HepG2 (cell line): Measurements from ENCODE around the gene UNC13D. TPM values are rescaled to one million over a fixed set of nuclear protein-coding genes. Genes with fewer than 3 reads are reported as not detected.

ENCODE experiments used
- ATAC-seq: fragments of 200-7000 bp; cut with Tn5 transposase; 3 replicates; pipeline ENCODE4 v1.9.1; 2020; ENCODE audit warnings: mild to moderate bottlenecking, moderate library complexity
- BruUV-seq: library from RNA; stranded (reverse); fragments of 400-500 nt; replicated peaks from 2 replicates; lab custom pipeline; 2021; lab: Mats Ljungman, UMichigan
- CTCF ChIA-PET: fragments of 300-600 bp; formaldehyde crosslinking; extraction: SDS; loops from one replicate; lab custom pipeline; 2021; ENCODE audit warnings: low total read pairs, inconsistent platforms, low intra/inter-chr PET ratio; lab: Yijun Ruan, JAX
- POLR2A ChIA-PET: fragments of 350-600 bp; sonication (Branson Sonifier 250); formaldehyde crosslinking; loops from one replicate; lab custom pipeline; 2020; ENCODE audit warnings: antibody characterized with exemption, inconsistent platforms; lab: Yijun Ruan, JAX
- DNase-seq: peaks from one replicate; pipeline ENCODE4 v3.0.0-alpha.2; 2015; ENCODE audit warnings: low spot score
- FAIRE-seq: peaks from 3 replicates; lab custom pipeline; 2011; peaks lifted over from hg19 to GRCh38; lab: Jason Lieb, UNC
- H2AFZ ChIP-seq: one replicate; pipeline ENCODE4 v1.6.1; 2011; ENCODE audit warnings: low read length, inconsistent platforms
- H3K27ac ChIP-seq: fragments of 300-600 bp; 3 replicates; pipeline ENCODE4 v1.8.0; 2011; ENCODE audit warnings: mixed run types, mild to moderate bottlenecking, mixed read lengths, low read length, inconsistent platforms; ENCODE audit not compliant: insufficient read depth; ENCODE audit errors: extremely low read length
- H3K27me3 ChIP-seq, 2 experiments: fragments of 200-600 bp in 1 of 2; 2 replicates in 1 of 2; 3 replicates in 1 of 2; pipeline versions ENCODE4 v1.6.0 to v1.8.0; 2011; ENCODE audit warnings: low read length in 2 of 2, mild to moderate bottlenecking in 2 of 2, moderate library complexity in 2 of 2, inconsistent platforms in 1 of 2; ENCODE audit not compliant: insufficient read depth in 2 of 2, control insufficient read depth in 1 of 2
- H3K36me3 ChIP-seq, 2 experiments: fragments of 200-600 bp in 1 of 2; replicated peaks in 1 of 2; 2 replicates in 1 of 2; 3 replicates in 1 of 2; pipeline versions ENCODE4 v1.5.1 to v1.8.0; 2011; ENCODE audit warnings: low read length in 2 of 2, inconsistent platforms in 1 of 2; ENCODE audit not compliant: insufficient read depth in 2 of 2, control insufficient read depth in 1 of 2
- H3K4me1 ChIP-seq: 2 replicates; pipeline ENCODE4 v1.5.1; 2012; ENCODE audit warnings: low read length, inconsistent platforms; ENCODE audit not compliant: insufficient read depth
- H3K4me2 ChIP-seq: 2 replicates; pipeline ENCODE4 v1.6.0; 2011; ENCODE audit warnings: low read depth, low read length, inconsistent platforms
- H3K4me3 ChIP-seq, 3 experiments: fragments of 200-600 bp in 1 of 3; sonication (generic), shearing (Covaris generic) in 1 of 3; replicated peaks in 1 of 3; 2 replicates each; pipeline ENCODE4 v1.5.1; 2011 to 2016; ENCODE audit warnings: low read length in 3 of 3, inconsistent platforms in 2 of 3, low read depth in 2 of 3, mild to moderate bottlenecking in 2 of 3, control low read depth in 1 of 3, mixed read lengths in 1 of 3; ENCODE audit not compliant: insufficient read depth in 1 of 3
- H3K79me2 ChIP-seq: one replicate; pipeline ENCODE4 v1.6.1; 2011; ENCODE audit warnings: low read length, inconsistent platforms; ENCODE audit not compliant: insufficient read depth
- H3K9ac ChIP-seq: 2 replicates; pipeline ENCODE4 v1.6.0; 2011; ENCODE audit warnings: mild to moderate bottlenecking, low read depth, low read length, inconsistent platforms; ENCODE audit not compliant: insufficient read depth
- H3K9me3 ChIP-seq: 2 replicates; pipeline ENCODE4 v1.5.1; 2012; ENCODE audit warnings: mild to moderate bottlenecking, low read length
- H4K20me1 ChIP-seq: 2 replicates; pipeline ENCODE4 v1.6.0; 2011; ENCODE audit warnings: inconsistent platforms, mild to moderate bottlenecking, low read length, moderate library complexity; ENCODE audit not compliant: insufficient read depth
- AHDC1 ChIP-seq: sonication (generic); formaldehyde crosslinking; IDR thresholded peaks from 2 replicates; pipeline ENCODE4 v1.5.1; 2020; ENCODE audit warnings: mild to moderate bottlenecking, missing genetic modification reagents, borderline replicate concordance
- GPN1 ChIP-seq: sonication (generic); formaldehyde crosslinking; IDR thresholded peaks from 2 replicates; pipeline ENCODE4 v1.5.1; 2020; ENCODE audit warnings: missing genetic modification reagents, borderline replicate concordance
- KDM5A ChIP-seq: fragments of 200-600 bp; sonication (generic); IDR thresholded peaks from 2 replicates; pipeline ENCODE4 v1.7.0; 2018; ENCODE audit warnings: antibody characterized with exemption, mild to moderate bottlenecking, low read length, borderline replicate concordance
- MED8 ChIP-seq: sonication (generic); formaldehyde crosslinking; IDR thresholded peaks from 2 replicates; pipeline ENCODE4 v1.8.1; 2023; ENCODE audit warnings: mild to moderate bottlenecking, missing genetic modification reagents; ENCODE audit not compliant: insufficient replicate concordance
- RARG ChIP-seq: sonication (generic); formaldehyde crosslinking; IDR thresholded peaks from 2 replicates; pipeline ENCODE4 v1.4.0; 2020; ENCODE audit warnings: low read depth, mild to moderate bottlenecking, missing genetic modification reagents
- RORA ChIP-seq: sonication (generic); formaldehyde crosslinking; IDR thresholded peaks from 2 replicates; pipeline ENCODE4 v1.5.0; 2020; ENCODE audit warnings: mild to moderate bottlenecking, missing genetic modification reagents, moderate library complexity
- TOPORS ChIP-seq: sonication (generic); formaldehyde crosslinking; IDR thresholded peaks from 2 replicates; pipeline ENCODE4 v1.8.0; 2023; ENCODE audit warnings: mild to moderate bottlenecking, missing genetic modification reagents
- TRIM22 ChIP-seq: fragments of 450-650 bp; IDR thresholded peaks from 2 replicates; pipeline ENCODE4 v1.6.1; 2017
- TRIM24 ChIP-seq: sonication (generic); formaldehyde crosslinking; IDR thresholded peaks from 2 replicates; pipeline ENCODE4 v1.8.0; 2022; ENCODE audit warnings: mild to moderate bottlenecking, missing genetic modification reagents
- ZBTB20 ChIP-seq: sonication (generic); formaldehyde crosslinking; IDR thresholded peaks from 2 replicates; pipeline ENCODE4 v1.8.1; 2023; ENCODE audit warnings: missing genetic modification reagents, low read depth, mild to moderate bottlenecking, borderline replicate concordance
- ZBTB38 ChIP-seq: sonication (generic); formaldehyde crosslinking; IDR thresholded peaks from 2 replicates; pipeline ENCODE4 v1.5.1; 2020; ENCODE audit warnings: mild to moderate bottlenecking, missing genetic modification reagents
- ZNF326 ChIP-seq: sonication (generic); formaldehyde crosslinking; IDR thresholded peaks from 2 replicates; pipeline ENCODE4 v1.4.0; 2020; ENCODE audit warnings: missing genetic modification reagents, borderline replicate concordance
- ZNF460 ChIP-seq: sonication (generic); formaldehyde crosslinking; IDR thresholded peaks from 2 replicates; pipeline ENCODE4 v1.5.1; 2020; ENCODE audit warnings: missing genetic modification reagents, mild to moderate bottlenecking, borderline replicate concordance
- ZNF543 ChIP-seq: sonication (generic); formaldehyde crosslinking; IDR thresholded peaks from 2 replicates; pipeline ENCODE4 v1.4.0; 2020; ENCODE audit warnings: mild to moderate bottlenecking, missing genetic modification reagents
- ZNF713 ChIP-seq: sonication (generic); formaldehyde crosslinking; IDR thresholded peaks from 2 replicates; pipeline ENCODE4 v1.4.0; 2020; ENCODE audit warnings: mild to moderate bottlenecking, missing genetic modification reagents
- ZNF780A ChIP-seq: sonication (generic); formaldehyde crosslinking; IDR thresholded peaks from 2 replicates; pipeline ENCODE4 v1.8.0; 2022; ENCODE audit warnings: mild to moderate bottlenecking, missing genetic modification reagents, moderate library complexity
- WGBS: methylation state at CpG from one replicate; pipeline ENCODE4 v1.1.6; 2017; ENCODE audit warnings: low lambda C conversion rate; 5-methylcytosine and 5-hydroxymethylcytosine counted together
- in situ Hi-C: cut with HindIII; loops from 2 replicates; pipeline ENCODE4 v1.10.0; 2017; ENCODE audit warnings: low pct_unique_long_range_greater_than_20kb; ENCODE audit not compliant: extremely low pct_ligation_motif_present
- intact Hi-C: fragments of 100-400 bp; cut with micrococcal nuclease; formaldehyde crosslinking; loops from one replicate; pipeline ENCODE4 v1.10.0; 2022; ENCODE audit not compliant: unreplicated experiment
- polyA plus RNA-seq, 8 experiments: library from polyadenylated mRNA; depleted of rRNA in 3 of 8; stranded (reverse) in 7 of 8; unstranded in 1 of 8; fragments of >200 nt; fragmentation: Illumina TruSeq in 4 of 8; extraction: Trizol in 4 of 8; gene quantifications; 2 replicates each; pipeline versions ENCODE4 v1.2.1 to v1.2.3, GENCODE V29; 2011 to 2016; ENCODE audit warnings: low read depth in 4 of 8, missing spikeins in 1 of 8, mixed read lengths in 1 of 8; ENCODE audit not compliant: insufficient read depth in 1 of 8
- total RNA-seq, 5 experiments: library from RNA; depleted of rRNA; stranded (reverse); fragments of >200 nt; fragmentation: Illumina TruSeq; extraction: Trizol; gene quantifications; 2 replicates each; pipeline ENCODE4 v1.2.3, GENCODE V29; 2016; ENCODE audit warnings: low read depth in 1 of 5
- TF ChIP-seq, protein P1 (sequence below): sonication (generic); formaldehyde crosslinking; IDR thresholded peaks from 2 replicates; pipeline ENCODE4 v1.5.0; 2020; ENCODE audit warnings: missing genetic modification reagents

UNC13D gene
- total and polyA plus RNA-seq, 2 of the 13 experiments (the other 11 are each of a cell fraction or from before 2014, with no cell fraction given): 29.7 to 42.7 TPM

- Histone ChIP-seq H3K27ac (peak overlapping the region; percentile 64), H3K4me2 (peak overlapping the region; percentile 91), H4K20me1 (no peaks in the 10 kb centered on the region), H3K36me3 (no peaks in the 10 kb centered on the region), H3K79me2 (peaks cover 10% of the 10 kb centered on the region), H3K4me3 (peak overlapping the region in 2 of 3 experiments; percentile 51 to 83; a peak in 3 of 6 replicates), H3K27me3 (no peaks in the 10 kb centered on the region), H3K9ac (peak overlapping the region; percentile 71), H3K9me3 (no peaks in the 10 kb centered on the region), H2AFZ (no peak overlapping the region), H3K4me1 (peaks cover 61% of the 10 kb centered on the region)
- 73% methylated on average over 23 of the region's 31 CpGs for WGBS
- intact Hi-C loops (loop anchor here (1.0 to 5.0 kb wide), 2 partner anchors 15 to 34 kb away; partner anchors contain the start of gene WBP2), in situ Hi-C loops (no loop called here)
- ChIA-PET POLR2A (interaction anchor here (1.5 to 12.9 kb wide), 11 partner anchors 10 to 112 kb away, joined by 4 to 423 read pairs (median 19); partner anchors contain the start of genes ACOX1, MRPL38, TEN1 and TRIM47), CTCF (interaction anchor here (1.5 kb wide), 1 partner anchor 15 kb away, joined by 4 read pairs; no protein-coding TSS in a partner anchor)
- DNase-seq (peak; percentile 58), FAIRE-seq (no peak), ATAC-seq (no peak)
- BruUV-seq: TSS peak; percentile 6
- TF ChIP-seq ZBTB38 (CRISPR knock-in tag) (peak; percentile 99), RARG (CRISPR knock-in tag) (no peak), MED8 (CRISPR knock-in tag) (no peak), KDM5A (no peak), ZNF713 (CRISPR knock-in tag) (no peak), TOPORS (CRISPR knock-in tag) (0 out of 2 replicates have a peak, but pooled peaks have one; percentile 2), ZBTB20 (no peak; the same call in 1 of the 2 replicates), AHDC1 (CRISPR knock-in tag) (no peak), ZNF460 (CRISPR knock-in tag) (no peak), ZNF326 (CRISPR knock-in tag) (no peak), TRIM24 (CRISPR knock-in tag) (0 out of 2 replicates have a peak, but pooled peaks have one; percentile 60), GPN1 (CRISPR knock-in tag) (0 out of 2 replicates have a peak, but pooled peaks have one; percentile 42), RORA (CRISPR knock-in tag) (no peak), ZNF543 (no peak), ZNF780A (no peak), TRIM22 (no peak)
- TF ChIP-seq, protein P1, sequence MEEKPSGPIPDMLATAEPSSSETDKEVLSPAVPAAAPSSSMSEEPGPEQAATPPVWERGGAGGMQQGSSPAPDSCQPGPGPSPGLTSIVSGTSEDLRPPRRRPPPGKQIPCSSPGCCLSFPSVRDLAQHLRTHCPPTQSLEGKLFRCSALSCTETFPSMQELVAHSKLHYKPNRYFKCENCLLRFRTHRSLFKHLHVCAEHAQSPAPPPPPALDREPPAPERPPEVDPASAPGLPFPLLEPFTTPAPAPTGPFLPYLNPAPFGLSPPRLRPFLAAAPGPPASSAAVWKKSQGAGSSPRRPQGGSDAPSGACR: peak; percentile 15; the same call in 1 of the 2 replicates
These were observed 46.9 kb upstream of the UNC13D start for GRCh38 chr17:75891022-75891604.
